Lung microvascular endothelial cell (primary cell): ENCODE measurements around the gene PDE5A. TPM values are rescaled to one million over a fixed set of nuclear protein-coding genes. Genes with fewer than 3 reads are reported as not detected.

Experiments used
- DNase-seq, 2 donors: peaks; one replicate each; pipeline versions ENCODE4 v3.0.0 to v3.0.0-alpha.2; 2010; ENCODE audit warnings: low read depth in 2 of 2
- total RNA-seq: library from RNA; depleted of rRNA; stranded (reverse); fragments of >200 nt; gene quantifications from 2 replicates; pipeline ENCODE4 v1.2.1, GENCODE V29; 2014

PDE5A gene
- total RNA-seq, 1 donor from 2014 or later: 2.6 TPM

DNA sequence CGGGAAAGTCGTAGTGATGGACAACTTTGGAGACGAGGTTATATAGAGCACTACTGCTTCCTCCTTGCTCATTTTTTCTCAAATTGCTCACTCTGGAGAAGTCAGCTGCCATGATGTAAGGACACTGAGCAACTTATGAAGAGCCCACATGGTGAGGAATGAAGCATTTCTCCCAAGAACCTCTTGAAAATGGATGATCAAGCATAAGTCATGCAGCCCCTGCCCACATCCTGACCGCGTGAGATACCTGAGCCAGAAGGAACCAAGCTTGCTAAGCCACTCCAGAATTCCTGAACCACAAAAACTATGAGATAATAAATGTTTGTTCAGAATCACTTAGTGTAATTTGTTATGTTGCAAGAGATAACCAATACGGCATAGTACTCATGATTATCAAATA, 42.8 kb downstream of the PDE5A start:
- no peak for DNase-seq

DNA sequence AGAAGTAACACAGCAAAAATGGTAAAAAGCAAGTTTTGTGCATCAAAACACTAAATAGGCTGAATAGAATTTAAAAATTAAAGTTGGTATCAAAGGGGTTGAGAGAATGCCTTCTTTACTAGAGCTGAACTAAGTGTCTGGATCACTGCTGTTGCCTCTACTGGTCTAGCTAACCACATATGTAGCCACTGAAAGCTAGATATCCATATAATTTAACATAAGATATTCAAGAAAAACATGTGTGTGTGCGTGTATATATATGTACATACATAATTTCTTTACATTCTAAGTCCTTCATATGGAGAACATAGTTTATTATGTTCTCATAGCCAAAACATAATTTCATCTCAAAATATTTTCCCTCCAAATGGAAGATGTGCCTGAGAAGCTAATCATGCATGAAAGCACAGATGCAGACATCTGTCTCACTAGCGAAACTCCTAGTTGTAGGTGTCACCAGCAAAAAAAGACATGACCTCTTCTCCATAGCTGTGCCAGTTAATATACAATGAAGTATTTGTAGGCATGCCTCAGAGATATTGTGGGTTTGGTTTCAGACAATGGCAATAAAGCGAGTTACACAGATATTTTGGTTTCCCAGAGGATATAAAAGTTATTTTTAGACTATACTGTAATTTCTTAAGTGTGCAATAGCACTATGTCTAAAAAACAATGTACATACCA, 47.3 kb downstream of the PDE5A start:
- DNase-seq: no peak

DNA sequence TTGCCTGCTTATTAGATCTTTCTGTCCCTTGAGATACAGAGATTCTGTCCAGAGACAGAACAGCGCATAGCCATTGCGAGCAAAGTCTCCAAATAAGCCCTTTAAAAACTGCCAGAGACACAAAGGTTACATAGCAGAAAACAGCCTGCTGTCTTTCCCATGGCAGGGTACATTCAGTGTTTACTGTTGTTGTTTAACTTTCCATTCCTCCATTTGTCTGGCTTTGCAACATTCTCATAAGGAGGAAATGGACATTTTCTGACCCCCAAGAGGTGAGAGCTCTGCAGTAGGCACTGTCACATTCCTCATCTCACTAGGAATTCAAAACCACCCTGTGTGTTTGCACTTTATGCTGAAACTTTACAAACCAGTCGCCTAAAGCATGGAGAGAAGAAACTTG, 48.3 kb downstream of the PDE5A start:
- no peak for DNase-seq

DNA sequence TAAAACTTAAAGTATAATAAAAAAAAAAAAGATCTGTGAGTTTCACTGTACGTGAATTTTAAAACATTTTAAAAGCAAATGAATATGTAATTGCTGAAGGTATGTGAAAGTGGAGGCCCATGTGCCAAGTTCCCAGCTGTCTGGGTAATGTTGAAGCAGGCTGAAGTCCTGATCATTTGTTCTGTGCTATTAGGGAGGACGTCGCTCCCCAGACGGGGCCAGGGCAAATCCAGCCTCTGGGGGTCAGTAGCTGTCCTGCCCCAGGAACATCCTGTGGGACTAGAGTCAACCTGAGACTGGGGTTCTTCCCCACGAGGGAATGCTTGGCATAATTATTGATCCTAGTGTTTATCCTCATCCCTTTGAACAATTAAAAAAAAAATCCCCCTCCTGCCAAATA, 48.8 kb downstream of the PDE5A start:
- no peak for DNase-seq

DNA sequence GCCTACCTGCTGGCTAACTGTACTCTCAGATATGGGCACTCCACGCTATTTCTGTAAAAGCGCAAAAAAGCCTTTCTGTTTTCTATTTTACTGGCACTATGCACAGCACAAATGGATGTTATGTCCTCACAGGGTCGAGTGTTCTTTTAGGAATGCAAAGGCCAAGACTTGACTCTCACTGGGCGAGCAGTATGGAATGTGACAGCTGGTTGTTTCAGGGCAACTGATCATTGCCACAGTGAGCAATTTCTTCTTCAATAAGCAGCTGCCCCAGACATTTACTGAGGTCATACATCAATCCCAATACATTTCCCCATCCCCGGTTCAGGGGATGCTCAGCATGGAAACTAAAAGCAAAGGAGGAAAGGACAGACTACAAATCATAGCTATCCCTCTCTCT, 58.2 kb downstream of the PDE5A start:
- no peak for DNase-seq

DNA sequence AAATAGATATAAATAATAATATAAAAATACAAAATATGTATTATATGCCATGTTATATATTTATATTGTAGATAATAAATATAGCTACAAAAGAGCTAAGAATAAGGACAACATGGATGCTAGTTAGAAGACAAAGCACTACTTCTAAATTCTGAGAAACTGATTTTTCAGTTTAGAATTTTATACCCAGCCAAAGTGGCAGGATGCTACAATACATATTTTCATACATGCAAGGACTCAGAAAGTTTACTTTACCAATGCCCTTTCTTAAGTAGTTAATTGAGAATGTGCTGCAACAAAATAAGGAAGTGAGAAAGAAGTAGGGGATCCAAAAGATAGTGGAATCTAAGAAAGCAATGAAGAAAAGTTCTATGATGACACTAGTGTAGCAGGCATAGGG, 64.5 kb downstream of the PDE5A start:
- no peak for DNase-seq

DNA sequence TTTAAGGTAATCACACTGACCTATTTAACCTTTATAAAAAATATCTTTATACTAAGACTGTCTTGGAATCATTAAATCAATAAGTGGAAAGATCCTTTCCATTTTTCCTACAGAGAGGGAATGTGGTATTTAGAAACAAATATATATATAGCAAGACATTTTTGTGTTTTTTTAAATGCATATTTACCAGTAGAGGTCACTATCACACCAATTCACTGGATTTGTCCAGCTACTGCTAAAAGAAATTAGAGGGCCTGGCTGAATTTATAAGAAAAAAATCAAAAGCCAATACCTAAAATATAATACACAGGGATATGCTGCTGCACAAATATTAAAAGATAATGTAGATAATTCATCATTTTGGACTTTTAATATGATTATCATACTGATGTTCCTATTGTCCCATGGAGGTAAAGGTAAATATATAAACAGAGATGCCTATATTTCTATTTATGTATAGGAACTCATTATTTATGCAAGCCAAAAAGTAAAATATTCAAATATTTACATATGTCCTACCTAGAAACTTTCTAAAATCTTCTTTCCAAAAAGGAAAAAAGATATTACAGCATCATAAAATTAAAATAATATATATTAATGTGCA, 69.5 kb downstream of the PDE5A start:
- peak; percentile 61 to 69 for DNase-seq

DNA sequence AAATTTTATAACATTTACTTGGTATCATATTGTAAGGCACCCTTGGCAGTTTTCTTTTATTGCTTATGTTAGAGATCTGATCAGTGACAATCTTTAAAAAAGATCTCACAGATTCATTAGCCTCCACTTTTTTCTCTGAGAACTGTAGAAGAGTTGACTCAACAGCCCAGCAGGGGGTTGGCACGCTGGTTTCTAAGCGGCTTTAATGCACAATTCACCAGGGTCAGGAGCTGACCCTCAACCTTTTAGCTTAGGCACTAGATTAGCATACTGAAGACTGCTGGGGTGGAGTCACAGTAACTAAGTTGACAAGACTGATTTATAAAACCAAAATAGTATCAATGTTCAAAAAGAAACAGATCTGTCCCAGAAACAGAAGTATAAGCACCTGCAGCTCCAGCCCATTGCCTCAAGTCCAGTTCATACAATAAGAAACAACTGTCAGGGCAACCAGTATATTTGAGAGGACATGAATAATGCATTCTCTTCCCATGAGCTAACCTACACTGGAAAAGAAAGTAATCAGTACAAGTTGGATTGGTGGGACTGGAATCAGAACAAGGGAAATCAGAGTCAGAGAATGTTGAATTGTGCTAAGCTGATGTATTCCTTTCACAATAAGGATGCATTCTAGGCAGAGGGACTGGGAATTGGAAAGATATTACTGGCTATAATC, 77.6 kb downstream of the PDE5A start:
- peak in 1 of 2 donors; percentile 59 for DNase-seq

DNA sequence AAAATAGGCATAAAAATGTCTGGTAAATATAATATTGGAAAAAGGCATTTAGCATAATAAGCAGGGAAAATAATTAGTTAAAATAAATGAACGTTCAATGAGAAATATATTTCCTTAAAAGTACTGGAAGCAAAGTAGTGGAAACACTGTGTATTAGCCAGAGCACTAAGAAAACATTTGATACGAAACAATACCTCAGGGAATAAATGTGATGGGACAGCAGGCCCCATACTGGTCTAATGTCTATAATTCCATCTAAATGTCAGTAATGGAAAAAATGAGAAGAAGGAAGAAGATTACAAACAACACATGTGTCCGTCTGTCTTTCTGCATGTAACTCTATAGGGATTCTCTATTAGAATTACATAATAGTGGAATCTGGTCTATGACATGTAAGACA, 79.0 kb downstream of the PDE5A start:
- no peak for DNase-seq

DNA sequence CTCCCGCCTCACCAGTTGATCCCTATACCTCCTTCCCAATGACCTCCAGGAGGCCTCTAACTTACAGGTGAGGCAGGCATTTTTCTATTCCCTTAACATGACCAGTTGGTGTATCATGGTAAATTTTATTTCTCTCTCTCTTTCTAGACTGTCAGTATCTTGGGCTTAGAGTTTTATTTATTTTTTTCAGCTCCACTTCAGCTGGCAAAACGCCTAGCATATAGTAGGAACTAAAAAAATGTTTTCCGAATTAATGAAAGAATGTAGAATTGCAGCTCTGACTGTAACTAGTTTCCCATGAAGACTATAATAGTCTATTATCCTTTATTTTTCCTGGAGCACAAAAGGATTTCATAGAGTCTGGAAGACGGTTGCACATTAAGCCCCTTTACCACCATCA, 84.8 kb downstream of the PDE5A start:
- DNase-seq: no peak

DNA sequence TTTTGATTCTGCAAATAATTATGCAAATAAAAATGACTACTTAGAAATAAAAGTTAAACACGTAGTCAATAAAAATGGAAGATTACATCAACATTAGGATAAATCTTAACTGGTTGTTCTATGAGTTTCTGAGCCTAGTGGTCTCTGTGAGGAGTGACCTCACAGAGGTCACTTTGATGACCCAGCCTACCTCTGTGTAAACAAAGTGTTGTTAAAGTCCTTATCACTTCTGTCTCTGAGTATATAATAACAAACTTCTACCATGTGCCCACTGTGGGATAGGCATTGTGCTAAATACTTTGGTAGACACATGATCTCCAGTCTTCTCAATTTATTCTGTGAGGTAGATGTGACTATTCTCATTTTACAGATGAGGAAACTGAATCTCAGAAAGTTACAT, 85.4 kb downstream of the PDE5A start:
- DNase-seq: no peak

DNA sequence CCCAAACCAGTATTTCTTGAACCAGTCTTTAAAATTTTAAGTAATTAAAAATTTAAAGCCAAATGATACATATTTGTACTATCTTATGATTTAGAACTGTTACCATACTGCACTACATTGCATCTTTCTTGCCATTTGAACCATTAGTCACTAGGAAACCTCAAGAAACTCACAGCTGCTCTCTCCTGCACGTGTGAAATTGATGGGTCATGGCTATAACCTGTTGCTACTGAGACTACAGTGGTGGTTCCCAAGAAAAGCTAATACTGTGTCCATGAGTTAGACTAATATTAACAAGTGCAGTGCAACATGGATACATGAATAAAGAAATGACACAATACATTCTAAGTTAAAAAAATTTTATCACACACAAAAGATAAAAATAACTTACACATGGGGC, 88.4 kb downstream of the PDE5A start:
- DNase-seq: no peak

DNA sequence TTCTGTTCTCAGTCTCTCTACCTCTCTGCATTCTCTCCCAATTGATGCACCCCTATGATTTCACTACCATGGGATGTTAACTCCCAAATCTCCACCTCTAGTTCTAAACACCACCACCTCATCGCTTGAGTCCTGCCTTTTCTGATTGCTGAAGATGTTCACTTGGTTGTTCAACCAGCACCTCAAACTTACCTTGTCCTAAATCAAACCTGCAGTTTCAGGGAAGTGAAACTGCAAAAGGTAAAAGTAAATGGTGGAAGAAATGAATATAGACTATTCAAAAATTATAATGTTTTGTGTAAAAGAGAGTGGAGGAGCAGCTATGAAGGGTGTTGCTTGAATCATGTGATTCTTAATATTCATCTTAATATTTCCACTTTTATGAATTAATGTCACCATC, 91.0 kb downstream of the PDE5A start:
- no peak for DNase-seq

DNA sequence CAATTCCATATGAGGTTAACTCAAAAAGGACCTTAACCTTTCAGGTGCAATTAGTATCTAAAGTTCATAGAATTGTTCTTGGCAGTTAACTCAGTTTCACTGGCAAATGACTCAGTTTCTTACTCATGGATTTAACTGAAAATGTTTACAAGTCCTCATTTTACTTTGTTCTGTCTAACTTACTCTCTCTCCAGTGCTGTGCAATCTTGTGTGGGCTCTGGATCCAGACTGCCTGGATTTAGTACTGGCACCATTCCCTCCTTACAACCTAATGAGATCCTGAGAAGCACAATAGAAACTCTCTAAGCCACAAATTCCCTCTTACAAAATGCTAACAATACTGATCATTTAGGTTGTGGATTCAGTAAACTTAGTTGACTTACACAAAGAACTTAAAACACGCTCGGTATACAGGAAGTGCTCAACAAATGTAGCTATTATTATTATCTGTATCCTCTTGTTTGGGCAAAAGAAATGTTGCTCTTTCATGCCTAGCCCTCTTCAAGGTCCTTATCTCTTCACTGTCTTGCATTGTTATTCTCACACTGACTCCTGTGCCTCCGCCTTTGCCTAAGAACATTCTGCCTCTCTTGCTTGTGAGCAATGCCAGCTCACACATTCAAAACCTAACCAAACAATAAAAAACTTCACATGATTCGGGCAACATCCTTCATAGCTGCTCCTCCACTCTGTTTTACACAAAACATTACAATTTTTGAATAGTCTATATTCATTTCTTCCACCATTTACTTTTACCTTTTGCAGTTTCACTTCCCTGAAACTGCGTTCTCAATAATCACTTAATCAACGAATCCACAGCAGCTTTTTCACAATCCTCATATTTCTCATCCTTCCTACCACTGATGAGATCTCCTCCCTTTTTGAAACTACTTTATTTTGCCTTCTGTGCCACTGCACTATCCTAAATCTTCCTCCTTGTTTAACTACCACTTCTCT, 91.8 kb downstream of the PDE5A start:
- peak in 1 of 2 donors; percentile 23 for DNase-seq

DNA sequence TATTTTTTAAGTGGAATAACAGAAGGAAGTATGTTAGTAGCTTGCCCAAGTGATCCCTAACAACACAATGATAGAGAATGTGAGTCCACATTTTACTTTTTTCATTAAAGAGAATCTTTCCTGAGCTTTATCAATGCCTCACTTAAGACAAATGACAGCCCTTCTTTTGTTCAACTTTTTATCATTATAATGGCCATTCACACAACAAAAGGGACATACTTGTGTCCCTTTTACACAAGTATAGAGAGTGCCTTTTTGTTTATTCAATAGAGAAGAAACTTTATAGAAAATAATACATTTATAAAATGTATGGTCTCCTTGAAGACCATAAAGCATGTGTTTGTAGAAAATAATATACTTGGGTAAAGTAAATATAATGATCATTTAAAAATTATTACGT, 96.3 kb downstream of the PDE5A start:
- no peak for DNase-seq

DNA sequence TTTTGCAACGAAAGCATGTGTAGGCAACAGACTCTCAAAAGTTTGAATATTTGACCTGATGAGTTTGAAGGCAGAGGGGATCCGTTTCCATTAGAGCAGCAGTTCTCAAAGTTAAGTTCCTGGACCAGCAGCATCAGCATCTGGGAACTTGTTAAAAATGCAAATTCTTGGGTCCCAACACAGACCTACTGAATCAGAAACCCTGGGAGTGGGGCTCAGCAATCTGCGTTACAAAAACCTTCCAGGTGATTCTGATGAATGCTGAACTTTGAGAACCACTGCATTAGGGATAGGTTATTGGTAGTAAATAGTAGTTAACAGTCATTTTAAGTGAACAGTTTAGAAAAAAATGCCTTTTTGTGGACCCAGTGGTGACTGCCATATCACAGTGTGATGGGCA, 98.8 kb downstream of the PDE5A start:
- DNase-seq: no peak

DNA sequence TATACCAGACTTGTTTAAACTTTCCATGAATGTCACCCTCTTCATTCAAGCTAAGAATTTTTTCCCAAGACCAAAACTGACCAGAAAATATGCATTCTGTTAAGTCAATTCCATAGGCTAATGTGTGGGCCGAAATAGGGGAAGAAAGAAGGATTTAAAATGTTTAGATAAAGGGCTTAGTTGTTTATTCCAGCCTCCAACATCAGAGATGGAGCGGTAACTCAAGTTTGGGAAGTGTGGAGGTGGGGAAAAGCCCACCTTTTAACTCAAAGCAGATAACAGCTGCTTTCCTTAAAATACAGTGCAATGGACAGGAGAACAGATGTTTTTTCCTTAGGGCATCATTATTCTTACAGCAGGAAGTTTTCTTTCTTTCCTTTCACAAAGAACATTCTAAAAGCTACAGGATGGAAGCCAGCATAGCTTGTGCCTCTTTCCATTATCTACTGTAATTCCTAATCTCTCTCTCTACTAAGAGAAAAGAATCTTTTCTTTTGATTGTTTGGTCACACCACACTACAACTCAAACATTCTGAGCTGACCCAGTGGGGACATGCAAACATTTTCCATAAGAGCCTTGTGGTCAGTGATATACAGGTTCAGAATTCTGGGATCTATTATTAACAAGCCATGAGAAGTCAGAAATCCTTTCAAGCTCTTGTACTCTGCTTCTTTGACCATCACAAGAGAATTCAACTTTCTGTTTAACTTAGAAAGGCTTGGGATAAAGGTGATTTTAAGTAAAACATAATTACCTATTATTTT, 101.6 kb downstream of the PDE5A start:
- peak in 1 of 2 donors; percentile 16 for DNase-seq

DNA sequence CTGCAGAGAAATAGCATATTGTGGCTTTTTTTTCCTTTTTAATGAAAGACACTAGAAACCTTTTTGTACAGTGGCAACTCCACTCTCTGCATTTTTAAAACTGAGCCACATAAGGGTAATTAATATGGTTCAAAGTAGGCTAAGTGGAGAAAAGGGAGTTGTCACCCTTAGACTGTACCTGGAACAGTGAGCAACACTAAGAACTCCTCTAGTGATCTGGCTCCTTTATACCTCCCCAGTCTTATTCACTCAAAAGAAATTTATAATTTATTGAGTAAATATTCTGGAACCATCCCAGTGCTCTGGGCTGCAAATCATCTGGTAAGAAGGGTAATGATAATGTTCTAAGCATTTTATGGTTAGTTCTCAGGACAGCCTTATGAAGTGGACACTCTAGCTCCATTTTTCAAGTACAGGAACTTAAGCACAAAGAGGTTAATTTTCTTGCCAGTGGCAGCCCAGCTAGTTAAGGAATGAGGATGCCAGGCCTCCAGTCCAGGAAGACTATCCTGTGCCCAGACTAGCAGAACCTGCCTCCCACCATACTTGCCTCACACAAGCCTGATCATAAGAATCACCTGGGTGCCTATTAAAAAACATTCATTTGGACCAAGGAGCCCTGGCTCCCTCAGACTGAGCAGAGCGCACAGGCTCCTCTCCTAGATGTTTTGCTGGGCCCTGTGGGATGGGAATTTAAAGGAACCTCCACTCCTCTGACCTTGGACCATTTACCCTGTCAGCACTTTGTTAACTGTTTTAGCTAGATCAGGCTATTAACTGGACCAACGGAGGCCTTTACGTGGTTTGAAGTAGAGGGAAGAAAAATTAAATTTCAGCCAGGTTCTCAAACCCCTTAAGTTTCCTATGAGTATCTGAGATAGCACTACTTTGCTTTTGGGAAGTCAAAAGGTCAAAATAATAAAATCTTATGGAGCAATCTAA, 102.6 kb downstream of the PDE5A start:
- no peak for DNase-seq

DNA sequence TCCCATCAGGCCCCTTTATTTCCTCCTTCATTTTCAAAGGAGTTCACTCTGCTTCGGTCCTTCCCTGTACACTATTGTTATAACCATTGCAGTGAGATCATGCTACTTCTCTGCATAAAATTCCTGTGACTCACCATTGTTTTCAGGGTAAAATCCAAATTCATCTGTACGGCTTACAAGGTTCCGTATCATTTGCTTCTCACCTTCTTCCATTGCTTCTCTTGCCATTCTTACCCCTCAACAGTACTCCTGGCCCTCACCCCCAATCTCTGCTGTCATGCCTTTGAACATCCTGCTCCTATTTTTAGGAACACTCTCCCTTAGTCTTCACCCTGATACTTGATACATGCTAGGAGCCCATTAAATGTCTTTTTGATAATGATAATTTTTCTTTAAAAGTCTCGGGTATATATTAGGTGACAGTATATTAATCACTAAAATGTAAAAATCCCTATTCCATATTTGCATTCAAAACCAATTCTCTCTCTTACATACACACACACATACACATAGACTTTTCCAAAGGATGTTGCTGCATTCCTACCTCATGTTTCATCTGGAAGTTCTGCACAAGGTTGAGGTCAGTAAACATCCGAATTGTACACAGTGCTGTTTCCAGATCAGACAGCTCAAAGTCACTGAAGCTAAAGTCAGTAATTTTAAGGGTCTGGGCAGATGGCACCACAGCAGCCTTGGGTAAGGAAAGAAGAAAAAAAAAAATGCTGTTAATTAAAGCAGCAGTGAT, 103.4 kb downstream of the PDE5A start:
- peak; percentile 88 to 91 for DNase-seq
